ENCODE measurements around the gene FAM3C.
A peak's percentile ranks its signal among the peaks of the same experiment; 100 is the strongest.

The FAM3C gene

GRCh38 chr7:121410829-121411596 lies 14.9 kb upstream of the FAM3C start:
- Histone ChIP-seq H2AFZ (ENCODE audit: low read depth, low read length) (no peak overlapping the region), H3K9me3 (ENCODE audit: insufficient read depth, low read length, severe bottlenecking) (no peaks in the 10 kb centered on the region), H3K4me2 (ENCODE audit: insufficient read depth, low read length) (no peak overlapping the region), H3K27ac (ENCODE audit: low read length) (no peak overlapping the region), H3K9ac (ENCODE audit: low read depth, low read length) (no peak overlapping the region), H4K20me1 (ENCODE audit: insufficient read depth, low read length) (no peaks in the 10 kb centered on the region), H3K79me2 (ENCODE audit: insufficient read depth, low read length) (no peaks in the 10 kb centered on the region), H3K4me3 (ENCODE audit: low read depth in 1 of 2, low read length in 2 of 2) (no peak overlapping the region), H3K4me1 (ENCODE audit: insufficient read depth, low read length) (no peaks in the 10 kb centered on the region), H3K36me3 (ENCODE audit: insufficient read depth, low read length) (no peaks in the 10 kb centered on the region), H3K27me3 (ENCODE audit: insufficient read depth, low read length, poor library complexity) (peaks cover 20% of the 10 kb centered on the region)
- DNase-seq (no peak), ATAC-seq (ENCODE audit: insufficient read depth, low read depth) (no peak)
- no peak for TF ChIP-seq CTCF (IDR thresholded peaks at IDR 0.05; ENCODE audit: borderline replicate concordance, extremely low read depth, low read length, poor library complexity, severe bottlenecking)
- no peak for TF ChIP-seq EZH2 (IDR thresholded peaks at IDR 0.05; ENCODE audit: borderline replicate concordance, low read depth, low read length, severe bottlenecking)

- no peak overlapping the region for H3K4me2 ChIP-seq (ENCODE audit: insufficient read depth, low read length)
- H3K27ac ChIP-seq (ENCODE audit: low read length), result no peak overlapping the region
- no peaks in the 10 kb centered on the region for H3K79me2 ChIP-seq (ENCODE audit: insufficient read depth, low read length)
- DNase-seq, result no peak
- H3K27me3 ChIP-seq (ENCODE audit: insufficient read depth, low read length, poor library complexity), result peaks cover 15% of the 10 kb centered on the region
- no peaks in the 10 kb centered on the region for H4K20me1 ChIP-seq (ENCODE audit: insufficient read depth, low read length)
- no peak overlapping the region for H3K4me3 ChIP-seq (ENCODE audit: low read depth in 1 of 2, low read length in 2 of 2)
- H2AFZ ChIP-seq (ENCODE audit: low read depth, low read length), result no peak overlapping the region
- no peaks in the 10 kb centered on the region for H3K36me3 ChIP-seq (ENCODE audit: insufficient read depth, low read length)
- H3K4me1 ChIP-seq (ENCODE audit: insufficient read depth, low read length), result no peaks in the 10 kb centered on the region
- H3K9ac ChIP-seq (ENCODE audit: low read depth, low read length), result no peak overlapping the region
- TF ChIP-seq CTCF (IDR thresholded peaks at IDR 0.05; ENCODE audit: borderline replicate concordance, extremely low read depth, low read length, poor library complexity, severe bottlenecking) (no peak), EZH2 (IDR thresholded peaks at IDR 0.05; ENCODE audit: borderline replicate concordance, low read depth, low read length, severe bottlenecking) (no peak)
- H3K9me3 ChIP-seq (ENCODE audit: insufficient read depth, low read length, severe bottlenecking), result no peaks in the 10 kb centered on the region
- 0 out of 3 replicates have a peak, but pooled peaks have one; percentile 40 for ATAC-seq (ENCODE audit: insufficient read depth, low read depth)
These were observed 10.8 kb upstream of the FAM3C start for GRCh38 chr7:121406944-121407343.

- H3K4me1 ChIP-seq (ENCODE audit: insufficient read depth, low read length), result no peaks in the 10 kb centered on the region
- H4K20me1 ChIP-seq (ENCODE audit: insufficient read depth, low read length), result no peaks in the 10 kb centered on the region
- no peak overlapping the region for H2AFZ ChIP-seq (ENCODE audit: low read depth, low read length)
- H3K4me3 ChIP-seq (ENCODE audit: low read depth in 1 of 2, low read length in 2 of 2), result no peak overlapping the region
- H3K79me2 ChIP-seq (ENCODE audit: insufficient read depth, low read length), result no peaks in the 10 kb centered on the region
- no peak overlapping the region for H3K4me2 ChIP-seq (ENCODE audit: insufficient read depth, low read length)
- no peak overlapping the region for H3K9ac ChIP-seq (ENCODE audit: low read depth, low read length)
- no peaks in the 10 kb centered on the region for H3K9me3 ChIP-seq (ENCODE audit: insufficient read depth, low read length, severe bottlenecking)
- TF ChIP-seq CTCF (IDR thresholded peaks at IDR 0.05; ENCODE audit: borderline replicate concordance, extremely low read depth, low read length, poor library complexity, severe bottlenecking) (no peak), EZH2 (IDR thresholded peaks at IDR 0.05; ENCODE audit: borderline replicate concordance, low read depth, low read length, severe bottlenecking) (no peak)
- H3K27me3 ChIP-seq (ENCODE audit: insufficient read depth, low read length, poor library complexity), result peaks cover 11% of the 10 kb centered on the region
- DNase-seq (no peak), ATAC-seq (ENCODE audit: insufficient read depth, low read depth) (no peak)
- no peaks in the 10 kb centered on the region for H3K36me3 ChIP-seq (ENCODE audit: insufficient read depth, low read length)
- no peak overlapping the region for H3K27ac ChIP-seq (ENCODE audit: low read length)
These were observed 10.4 kb upstream of the FAM3C start for GRCh38 chr7:121406461-121406860.

Measured in DND-41 (cell line).